AG09309 (cell line): ENCODE measurements around the gene ATL2.
A peak's percentile ranks its signal among the peaks of the same experiment; 100 is the strongest.
"Not testable (repeated sequence)": the region's sequence is repeated elsewhere in the genome, so short reads cannot be mapped to it uniquely, and the experiment has no call there.

Experiments
- DNase-seq: peaks from one replicate; pipeline ENCODE4 v3.0.0-alpha.2; 2010; ENCODE audit warnings: low read depth
- H3K4me3 ChIP-seq: 2 replicates; pipeline ENCODE4 v1.5.1; 2011; ENCODE audit warnings: mild to moderate bottlenecking, low read depth, low read length, moderate library complexity; ENCODE audit not compliant: control insufficient read depth
- TF ChIP-seq, protein P1 (sequence below): IDR thresholded peaks from 2 replicates; pipeline ENCODE4 v1.5.1; 2011; ENCODE audit warnings: mild to moderate bottlenecking, low read depth, low read length, inconsistent platforms; ENCODE audit not compliant: insufficient read depth, control insufficient read depth; ENCODE audit errors: missing control alignments

ATL2 gene

DNA sequence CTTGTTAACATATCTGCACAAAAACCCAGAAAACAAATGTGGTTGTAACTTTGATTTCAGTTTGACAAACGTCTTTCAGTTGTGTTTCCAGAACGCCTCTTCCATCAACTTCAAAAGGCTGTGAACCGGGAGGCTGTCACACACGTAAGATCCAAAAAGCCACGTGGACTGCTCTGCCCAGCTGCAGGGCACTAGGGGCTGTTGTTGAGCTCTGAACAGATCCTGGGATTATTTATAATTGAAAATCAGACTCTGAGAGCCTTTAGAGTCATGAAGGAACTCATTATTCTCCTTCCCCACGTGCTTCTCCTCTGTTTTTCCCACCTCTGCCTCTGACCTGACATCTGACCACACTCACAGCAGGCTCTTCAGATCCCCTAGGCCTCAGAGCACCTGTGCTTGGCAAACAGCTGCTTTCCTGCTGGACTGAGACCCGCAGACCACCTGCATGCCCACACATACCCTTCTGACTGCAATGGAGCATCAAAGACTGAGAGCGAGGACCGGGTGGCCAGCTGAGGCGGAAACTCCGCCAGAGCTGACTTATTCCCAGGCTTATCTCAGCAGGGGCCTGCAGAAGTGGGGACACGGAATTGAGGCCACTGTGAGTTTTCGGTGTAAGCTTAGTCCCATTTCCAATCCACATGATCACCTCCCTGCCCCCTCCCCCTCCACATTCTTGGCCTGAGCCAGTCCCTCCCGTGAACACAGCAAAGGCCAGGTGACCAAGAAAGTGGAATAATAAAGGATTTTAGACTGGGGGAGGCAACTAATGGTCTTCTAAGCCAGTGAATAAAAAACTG lies 114.8 kb downstream of the ATL2 start:
- no peak overlapping the region for H3K4me3 ChIP-seq
- DNase-seq = no peak
- TF ChIP-seq, protein P1, sequence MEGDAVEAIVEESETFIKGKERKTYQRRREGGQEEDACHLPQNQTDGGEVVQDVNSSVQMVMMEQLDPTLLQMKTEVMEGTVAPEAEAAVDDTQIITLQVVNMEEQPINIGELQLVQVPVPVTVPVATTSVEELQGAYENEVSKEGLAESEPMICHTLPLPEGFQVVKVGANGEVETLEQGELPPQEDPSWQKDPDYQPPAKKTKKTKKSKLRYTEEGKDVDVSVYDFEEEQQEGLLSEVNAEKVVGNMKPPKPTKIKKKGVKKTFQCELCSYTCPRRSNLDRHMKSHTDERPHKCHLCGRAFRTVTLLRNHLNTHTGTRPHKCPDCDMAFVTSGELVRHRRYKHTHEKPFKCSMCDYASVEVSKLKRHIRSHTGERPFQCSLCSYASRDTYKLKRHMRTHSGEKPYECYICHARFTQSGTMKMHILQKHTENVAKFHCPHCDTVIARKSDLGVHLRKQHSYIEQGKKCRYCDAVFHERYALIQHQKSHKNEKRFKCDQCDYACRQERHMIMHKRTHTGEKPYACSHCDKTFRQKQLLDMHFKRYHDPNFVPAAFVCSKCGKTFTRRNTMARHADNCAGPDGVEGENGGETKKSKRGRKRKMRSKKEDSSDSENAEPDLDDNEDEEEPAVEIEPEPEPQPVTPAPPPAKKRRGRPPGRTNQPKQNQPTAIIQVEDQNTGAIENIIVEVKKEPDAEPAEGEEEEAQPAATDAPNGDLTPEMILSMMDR = no peak

DNA sequence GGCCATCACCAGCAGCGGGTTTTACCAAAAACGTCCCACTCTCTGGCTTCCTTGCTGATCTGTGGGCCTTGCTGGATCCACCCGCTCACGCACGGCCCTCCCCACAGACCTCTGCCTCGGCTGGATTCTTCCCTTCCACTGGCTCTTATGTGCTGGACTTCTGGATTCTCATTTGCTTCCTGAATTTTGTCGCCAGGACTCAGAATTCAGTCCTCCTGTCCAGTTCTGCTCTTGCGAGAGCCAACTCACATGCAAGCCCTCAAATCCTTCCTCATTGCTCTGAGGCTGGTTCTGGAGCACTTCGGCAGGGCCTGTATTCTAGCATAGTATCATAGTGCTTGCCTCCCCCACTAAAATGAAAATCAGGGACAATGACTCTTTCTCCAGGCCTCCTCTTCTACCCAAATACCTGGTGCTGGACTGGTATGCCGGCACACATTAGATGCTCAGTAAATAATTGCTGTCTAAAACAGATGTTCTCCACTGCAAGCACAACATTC lies 115.5 kb downstream of the ATL2 start:
- TF ChIP-seq, protein P1 = no peak
- DNase-seq = no peak
- H3K4me3 ChIP-seq = no peak overlapping the region

DNA sequence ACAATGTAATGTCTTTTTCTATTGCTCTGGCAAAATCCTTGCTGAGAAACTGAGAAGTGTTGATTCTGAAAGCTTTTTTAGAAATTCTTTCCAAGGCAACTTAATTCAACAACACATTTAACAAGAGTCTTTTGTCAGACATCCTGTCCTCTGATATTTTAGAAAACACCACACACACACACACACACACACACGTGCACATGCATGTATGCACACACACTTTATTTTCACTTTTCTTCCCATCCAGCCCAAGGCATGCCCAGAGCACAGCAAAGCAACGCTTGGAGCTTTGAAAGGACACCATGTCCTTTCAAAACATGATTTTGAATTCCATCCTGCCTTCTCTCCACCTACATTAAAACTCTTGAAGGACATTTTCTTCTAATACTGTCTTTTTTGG lies 116.1 kb downstream of the ATL2 start:
- TF ChIP-seq, protein P1 = no peak
- no peak for DNase-seq
- H3K4me3 ChIP-seq = no peak overlapping the region

DNA sequence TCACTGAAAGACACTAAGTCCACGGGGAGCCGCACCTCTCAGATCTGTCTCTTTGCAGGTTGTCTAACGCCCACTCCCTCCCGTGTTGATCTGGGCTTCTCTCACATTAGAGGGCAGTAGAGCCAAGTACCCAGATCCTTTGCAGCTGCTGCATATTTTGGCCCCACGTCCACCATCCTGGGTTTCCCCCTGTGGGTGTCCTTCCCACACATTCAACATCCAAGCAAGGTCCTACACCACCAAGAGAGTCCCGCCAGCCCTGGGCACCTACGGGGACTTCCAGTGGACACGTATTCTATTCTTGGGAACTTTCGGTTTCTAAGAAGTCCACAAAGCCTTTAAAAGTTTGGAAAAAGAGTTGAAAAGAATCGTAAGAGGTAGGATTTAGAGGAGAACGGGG lies 116.6 kb downstream of the ATL2 start:
- DNase-seq = no peak
- 0 out of 2 replicates have a peak overlapping the region, but pooled peaks have one; percentile 8 for H3K4me3 ChIP-seq
- TF ChIP-seq, protein P1 = no peak

DNA sequence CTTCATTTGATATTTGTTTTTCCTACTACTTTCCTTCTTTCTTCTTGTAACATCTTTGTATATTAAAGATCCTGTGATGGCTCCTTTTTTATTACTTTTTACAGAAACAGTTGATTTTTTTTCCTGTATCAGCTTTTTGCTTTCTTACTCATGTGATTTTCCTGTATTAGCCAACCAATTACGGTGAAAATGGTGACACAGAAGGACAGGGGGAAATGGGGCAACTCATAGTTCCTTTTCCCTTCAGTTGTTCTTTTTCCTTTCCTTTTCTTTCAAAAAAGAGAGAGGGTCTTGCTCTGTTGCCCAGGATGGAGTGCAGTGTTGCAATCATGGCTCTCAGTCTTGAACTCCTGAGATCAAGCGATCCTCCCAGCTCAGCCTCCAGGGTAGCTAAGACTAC lies 117.8 kb downstream of the ATL2 start:
- no peak overlapping the region for H3K4me3 ChIP-seq
- DNase-seq = no peak
- TF ChIP-seq, protein P1 = no peak

DNA sequence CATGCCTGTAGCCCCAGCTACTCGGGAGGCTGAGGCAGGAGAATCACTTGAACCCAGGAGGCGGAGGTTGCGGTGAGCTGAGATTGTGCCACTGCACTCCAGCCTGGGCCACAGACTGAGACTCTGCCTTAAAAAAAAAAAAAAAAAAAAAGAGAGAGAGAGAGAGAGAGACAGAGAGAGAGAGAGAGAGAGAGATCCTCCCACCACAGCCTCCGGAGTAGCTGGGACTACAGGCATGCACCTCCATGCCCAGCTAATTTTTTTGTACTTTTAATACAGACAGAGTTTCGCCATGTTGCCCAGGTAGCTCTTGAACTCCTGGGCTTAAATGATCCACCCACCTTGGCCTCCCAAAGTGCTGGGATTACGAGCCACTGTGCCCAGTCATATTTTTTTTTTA lies 119.4 kb downstream of the ATL2 start:
- not testable (repeated sequence) for DNase-seq, H3K4me3 ChIP-seq

DNA sequence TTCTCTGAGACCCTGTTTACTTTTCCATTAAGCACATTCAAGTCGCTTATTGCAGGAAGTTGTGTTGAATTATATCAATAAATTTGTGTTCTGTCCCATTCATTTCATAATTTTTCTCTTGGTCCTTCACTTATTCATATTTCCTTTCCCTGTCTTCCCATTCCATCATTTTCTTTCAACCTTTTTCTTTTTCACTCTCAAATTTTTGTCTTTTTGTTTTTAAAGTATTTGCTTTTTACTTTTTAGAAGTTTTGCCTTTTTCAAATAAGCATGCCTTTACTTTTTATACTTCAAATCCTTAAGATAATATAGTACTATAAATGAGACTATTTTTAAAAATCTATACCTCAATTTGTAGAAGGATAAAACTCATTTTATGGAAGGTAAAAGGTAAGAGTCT lies 120.5 kb downstream of the ATL2 start:
- DNase-seq = no peak
- no peak overlapping the region for H3K4me3 ChIP-seq
- TF ChIP-seq, protein P1 = no peak
